HG02763 (cell line): ENCODE measurements around the gene VEZF1.
"Not testable (repeated sequence)": the region's sequence is repeated elsewhere in the genome, so short reads cannot be mapped to it uniquely, and the experiment has no call there.

Experiments
- ATAC-seq: cut with Tn5 transposase; IDR thresholded peaks from one replicate; pipeline ENCODE4 v1.9.1; 2021; ENCODE audit warnings: mild to moderate bottlenecking, moderate library complexity; ENCODE audit not compliant: unreplicated experiment

Gene VEZF1

GRCh38 chr17:57974053-57974824 is 13.8 kb downstream of the VEZF1 start:
- not testable (repeated sequence) for ATAC-seq

DNA sequence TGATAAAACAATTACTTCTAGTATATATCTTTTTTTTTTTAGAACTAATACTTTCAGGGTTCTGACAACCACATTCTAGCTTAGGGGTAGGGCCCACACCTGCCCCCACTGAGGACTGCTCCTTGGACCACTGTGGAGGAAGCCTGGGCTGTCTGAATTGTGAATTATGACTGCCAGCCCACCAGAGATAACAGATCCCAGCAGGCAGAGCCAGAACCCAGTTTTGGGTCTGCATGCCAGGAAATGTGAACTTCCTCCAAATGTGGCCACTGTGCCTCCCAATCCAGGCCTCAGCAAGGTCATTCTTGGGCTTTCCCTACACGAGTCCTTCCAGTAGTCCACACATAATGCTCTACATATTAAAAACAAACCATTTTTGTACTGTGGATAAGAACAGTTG is 15.9 kb downstream of the VEZF1 start:
- no peak for ATAC-seq

- no peak for ATAC-seq
Measured at GRCh38 chr17:57971572-57971971, 16.5 kb downstream of the VEZF1 start.

- ATAC-seq = no peak
Measured at GRCh38 chr17:57970710-57971109, 17.3 kb downstream of the VEZF1 start.

DNA sequence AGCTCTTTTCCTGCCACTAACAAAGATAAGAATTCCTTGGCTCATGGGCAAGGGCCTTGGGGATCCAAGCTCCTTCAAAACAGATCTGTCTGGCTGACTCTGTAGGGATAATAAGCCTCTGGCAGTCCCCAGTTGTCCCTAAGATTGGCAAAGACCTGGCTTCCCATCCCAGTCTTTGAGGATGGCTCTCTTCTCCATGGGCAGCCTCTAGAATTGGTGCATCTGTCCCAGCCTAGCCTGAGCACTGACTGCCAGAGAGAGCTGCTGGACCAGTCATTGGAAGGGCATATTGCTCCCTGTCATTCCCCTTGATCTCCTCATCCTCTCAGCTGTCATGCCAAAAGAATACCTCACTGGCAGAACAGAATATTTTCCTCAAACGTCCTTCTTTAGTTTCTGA is 19.6 kb downstream of the VEZF1 start:
- no peak for ATAC-seq

DNA sequence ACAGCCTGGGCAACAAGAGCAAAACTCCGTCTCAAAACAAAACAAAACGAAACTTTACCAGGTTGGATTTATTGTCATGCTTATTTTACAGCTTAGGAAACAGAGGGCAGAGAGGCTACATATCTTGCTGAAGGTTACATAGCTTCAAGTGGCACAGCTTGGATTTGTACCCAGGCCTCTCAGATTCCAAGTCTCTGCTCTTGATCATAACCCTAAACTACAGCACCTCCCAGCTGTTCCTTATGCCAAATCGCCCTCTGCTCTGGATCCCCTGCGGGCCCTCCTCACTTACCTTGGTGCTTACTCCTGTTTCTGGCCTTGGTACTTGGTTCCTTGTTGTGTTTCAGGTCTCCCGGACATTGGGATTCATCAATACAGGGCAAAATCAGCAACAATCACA is 21.2 kb downstream of the VEZF1 start:
- ATAC-seq = no peak

DNA sequence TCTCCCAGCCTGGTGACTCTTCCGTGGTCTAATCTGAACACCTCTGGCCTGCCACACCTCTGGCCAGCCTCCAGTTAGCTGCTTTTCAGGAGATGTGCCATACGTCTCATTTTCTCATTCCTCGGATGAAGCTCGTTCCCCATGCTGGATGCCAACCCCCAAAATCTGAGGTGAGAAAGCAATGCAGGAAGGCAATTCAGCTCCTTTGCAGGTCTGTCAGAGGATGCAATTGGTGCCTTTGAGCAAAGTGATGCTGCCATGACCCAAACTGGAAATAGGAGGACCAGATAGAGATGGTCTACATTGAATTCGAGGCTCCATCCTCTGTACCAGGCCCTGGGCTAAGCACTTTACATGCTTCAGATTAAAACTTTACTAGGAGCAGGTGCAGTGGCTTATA is 21.8 kb downstream of the VEZF1 start:
- ATAC-seq = no peak

- ATAC-seq = no peak
Measured at GRCh38 chr17:57965521-57966160, 22.4 kb downstream of the VEZF1 start.

- no peak for ATAC-seq
Measured at GRCh38 chr17:57963149-57963511, 24.9 kb downstream of the VEZF1 start.

- ATAC-seq = no peak
Measured at GRCh38 chr17:57962279-57963148, 25.5 kb downstream of the VEZF1 start.

- ATAC-seq = no peak
Measured at GRCh38 chr17:57959929-57960328, 28.1 kb downstream of the VEZF1 start.

GRCh38 chr17:57958391-57958790 is 29.7 kb downstream of the VEZF1 start:
- not testable (repeated sequence) for ATAC-seq

DNA sequence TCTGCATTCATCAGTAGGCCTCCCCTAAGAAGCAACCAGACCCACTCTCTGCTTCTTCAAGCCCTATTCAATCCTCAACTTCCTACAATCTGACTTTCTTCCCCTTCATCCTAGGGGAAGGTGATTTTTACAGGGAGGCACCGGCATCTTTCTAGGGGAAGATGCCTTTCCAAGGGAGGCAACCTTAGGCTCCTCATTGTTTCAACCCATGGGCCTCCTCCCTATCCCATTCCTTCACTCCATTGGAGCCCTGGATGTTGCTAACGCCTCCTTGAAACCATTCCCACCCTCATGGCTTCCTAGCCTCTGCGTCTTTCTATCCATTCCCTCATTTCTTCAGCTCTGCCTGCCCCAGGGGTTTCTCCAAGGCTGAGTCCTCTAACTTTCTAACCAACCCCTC is 30.2 kb downstream of the VEZF1 start:
- no peak for ATAC-seq

- ATAC-seq = no peak
Measured at GRCh38 chr17:57957120-57957850, 30.8 kb downstream of the VEZF1 start.

GRCh38 chr17:57956291-57957119 is 31.5 kb downstream of the VEZF1 start:
- ATAC-seq = peak; percentile 54

DNA sequence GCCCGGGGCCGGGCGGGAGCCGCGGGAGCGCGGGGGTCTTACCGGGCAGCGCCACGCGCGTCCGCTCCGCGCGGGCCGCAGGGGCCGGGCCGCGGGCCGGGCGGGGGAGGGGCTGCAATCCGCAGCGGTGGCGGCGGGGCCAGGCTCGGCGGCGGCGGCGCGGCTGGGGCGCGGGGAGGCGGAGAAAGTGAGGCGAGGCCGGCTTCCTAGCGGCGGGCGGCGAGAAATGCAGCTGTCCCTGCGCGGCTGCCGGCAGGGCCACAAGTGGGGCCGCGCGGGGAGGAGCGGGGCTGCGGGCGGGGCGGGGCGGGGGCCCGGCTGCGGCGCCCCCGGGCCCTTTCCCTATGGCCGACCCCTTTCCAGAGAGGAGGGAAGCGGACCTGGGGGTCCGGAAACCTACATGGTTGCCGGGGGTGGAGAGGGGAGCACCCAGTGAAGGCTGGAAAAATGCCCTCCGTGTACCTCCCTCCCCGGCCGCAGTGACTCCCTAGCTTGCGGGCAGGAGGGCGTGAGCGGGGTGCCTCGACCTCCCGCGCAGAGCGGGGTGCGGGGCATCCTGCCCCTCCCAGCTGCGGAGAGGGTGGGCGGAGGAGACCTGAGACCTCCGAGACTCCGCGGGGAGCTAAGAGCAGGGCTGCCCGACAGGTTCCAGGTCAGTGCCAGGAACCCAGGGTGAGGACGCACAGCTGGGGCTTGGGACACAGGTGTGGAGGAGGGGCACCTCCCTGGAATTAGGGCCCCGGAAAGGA is 32.7 kb downstream of the VEZF1 start, which contains the start of gene CUEDC1:
Gene CUEDC1 (minus strand): TSS at position 230 of the 749 bp plus-strand sequence. CDS start 69,848 bp downstream, outside the sequence.
- ATAC-seq = peak; percentile 54

DNA sequence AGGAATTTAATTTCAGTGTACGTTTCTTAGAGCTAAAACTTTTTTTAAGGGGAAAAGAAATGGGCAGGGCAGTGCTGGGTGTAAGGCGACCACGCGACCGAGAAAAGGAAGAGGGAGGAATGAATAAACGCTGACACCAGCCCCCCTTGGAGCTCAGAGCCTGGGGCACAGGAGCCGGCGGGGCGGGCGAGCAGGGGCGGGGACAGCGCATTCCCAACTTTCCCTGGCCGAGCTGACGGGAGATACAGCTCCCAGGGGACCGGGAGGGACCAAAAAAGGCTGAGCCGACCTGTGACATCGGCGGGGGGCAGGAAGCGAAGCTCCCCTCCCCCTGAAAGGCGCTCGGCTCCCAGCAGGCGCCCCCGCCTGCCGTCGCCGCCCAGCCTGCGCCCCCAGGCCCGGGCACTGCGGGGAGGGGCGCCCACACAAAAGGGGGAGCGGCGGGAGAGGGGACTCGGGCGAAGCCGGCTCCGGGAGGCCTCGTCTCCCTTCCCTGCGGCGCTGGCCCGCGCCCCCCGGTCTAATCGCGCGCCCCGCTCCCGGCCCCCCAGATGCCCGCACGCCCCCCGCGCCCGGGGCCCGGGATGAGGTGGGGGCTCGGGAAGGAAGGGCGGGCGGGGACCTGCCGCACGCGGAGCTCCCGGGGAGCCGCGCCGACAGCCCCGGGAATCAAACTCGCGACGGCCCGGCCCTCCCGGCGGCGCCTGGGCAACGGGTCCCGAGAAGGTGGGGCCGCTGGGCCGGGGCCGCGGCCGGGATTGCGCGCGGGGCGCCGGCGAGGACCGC is 33.5 kb downstream of the VEZF1 start:
- ATAC-seq = no peak

- ATAC-seq = no peak
Measured at GRCh38 chr17:57953705-57954396, 34.2 kb downstream of the VEZF1 start.
